Fibroblast of lung (primary cell): ENCODE results near the gene KATNAL2. TPM values are rescaled to one million over a fixed set of nuclear protein-coding genes. Genes with fewer than 3 reads are reported as not detected.

Experiments
- DNase-seq, 2 donors: peaks; one replicate each; pipeline versions ENCODE4 v3.0.0 to v3.0.0-alpha.2; 2010; ENCODE audit warnings: low read depth in 2 of 2
- H2AFZ ChIP-seq: 2 replicates; pipeline ENCODE4 v1.5.1; 2012; ENCODE audit warnings: low read length, control low read depth, inconsistent platforms
- H3K27ac ChIP-seq: 2 replicates; pipeline ENCODE4 v1.5.1; 2011; ENCODE audit warnings: low read length, control low read depth; ENCODE audit not compliant: insufficient read depth
- H3K27me3 ChIP-seq: 2 replicates; pipeline ENCODE4 v1.5.1; 2011; ENCODE audit warnings: mild to moderate bottlenecking, low read length; ENCODE audit not compliant: control insufficient read depth, insufficient read depth
- H3K36me3 ChIP-seq: 2 replicates; pipeline ENCODE4 v1.5.1; 2011; ENCODE audit warnings: low read length; ENCODE audit not compliant: control insufficient read depth, insufficient read depth
- H3K4me1 ChIP-seq: 2 replicates; pipeline ENCODE4 v1.5.1; 2011; ENCODE audit warnings: low read length; ENCODE audit not compliant: control insufficient read depth, insufficient read depth; ENCODE audit errors: extremely low read depth
- H3K4me2 ChIP-seq: 2 replicates; pipeline ENCODE4 v1.5.1; 2011; ENCODE audit warnings: low read length, control low read depth; ENCODE audit not compliant: insufficient read depth; ENCODE audit errors: extremely low read depth
- H3K4me3 ChIP-seq, 4 experiments: fragments of 200-600 bp in 1 of 4; sonication (generic) in 1 of 4; replicated peaks in 1 of 4; 2 replicates each; pipeline ENCODE4 v1.5.1; 2011 to 2016; ENCODE audit warnings: low read length in 4 of 4, low read depth in 3 of 4, mild to moderate bottlenecking in 3 of 4, control low read depth in 2 of 4, inconsistent platforms in 1 of 4, mixed read lengths in 1 of 4; ENCODE audit not compliant: insufficient read depth in 1 of 4; ENCODE audit errors: control extremely low read depth in 1 of 4
- H3K79me2 ChIP-seq: 2 replicates; pipeline ENCODE4 v1.5.1; 2012; ENCODE audit warnings: mild to moderate bottlenecking, low read length, inconsistent platforms; ENCODE audit not compliant: control insufficient read depth, insufficient read depth
- H3K9ac ChIP-seq: 2 replicates; pipeline ENCODE4 v1.5.1; 2011; ENCODE audit warnings: mild to moderate bottlenecking, low read length, control low read depth; ENCODE audit not compliant: insufficient read depth
- H3K9me3 ChIP-seq: 2 replicates; pipeline ENCODE4 v1.5.1; 2012; ENCODE audit warnings: low read depth, low read length; ENCODE audit not compliant: control insufficient read depth, insufficient read depth
- H4K20me1 ChIP-seq: 2 replicates; pipeline ENCODE4 v1.5.1; 2011; ENCODE audit warnings: low read length; ENCODE audit not compliant: control insufficient read depth, insufficient read depth; ENCODE audit errors: extremely low read depth
- EZH2 ChIP-seq: IDR thresholded peaks from 2 replicates; pipeline ENCODE4 v1.5.1; 2012; ENCODE audit warnings: low read length, control low read depth, mild to moderate bottlenecking; ENCODE audit errors: missing control alignments
- polyA plus RNA-seq, 2 donors: library from polyadenylated mRNA; depleted of rRNA in 1 of 2; stranded (reverse) in 1 of 2; unstranded in 1 of 2; fragments of >200 nt; gene quantifications; 2 replicates each; pipeline ENCODE4 v1.2.1, GENCODE V29; 2011 to 2012; ENCODE audit warnings: missing spikeins in 1 of 2
- total RNA-seq: library from RNA; depleted of rRNA; stranded (reverse); fragments of >200 nt; gene quantifications from 2 replicates; pipeline ENCODE4 v1.2.1, GENCODE V29; 2014
- TF ChIP-seq, protein P1 (sequence below), 2 donors: IDR thresholded peaks in 1 of 2; conservative IDR thresholded peaks in 1 of 2; 1 replicate in 1 of 2; 2 replicates in 1 of 2; pipeline ENCODE4 v1.5.1; 2011 to 2012; ENCODE audit warnings: low read length in 2 of 2, control low read depth in 1 of 2, inconsistent platforms in 1 of 2, low read depth in 1 of 2, mild to moderate bottlenecking in 1 of 2

The KATNAL2 gene
- total and polyA plus RNA-seq, 2 donors (not counting 1 experiment from before 2014, with no cell fraction given): 1.8 to 3.8 TPM

DNA sequence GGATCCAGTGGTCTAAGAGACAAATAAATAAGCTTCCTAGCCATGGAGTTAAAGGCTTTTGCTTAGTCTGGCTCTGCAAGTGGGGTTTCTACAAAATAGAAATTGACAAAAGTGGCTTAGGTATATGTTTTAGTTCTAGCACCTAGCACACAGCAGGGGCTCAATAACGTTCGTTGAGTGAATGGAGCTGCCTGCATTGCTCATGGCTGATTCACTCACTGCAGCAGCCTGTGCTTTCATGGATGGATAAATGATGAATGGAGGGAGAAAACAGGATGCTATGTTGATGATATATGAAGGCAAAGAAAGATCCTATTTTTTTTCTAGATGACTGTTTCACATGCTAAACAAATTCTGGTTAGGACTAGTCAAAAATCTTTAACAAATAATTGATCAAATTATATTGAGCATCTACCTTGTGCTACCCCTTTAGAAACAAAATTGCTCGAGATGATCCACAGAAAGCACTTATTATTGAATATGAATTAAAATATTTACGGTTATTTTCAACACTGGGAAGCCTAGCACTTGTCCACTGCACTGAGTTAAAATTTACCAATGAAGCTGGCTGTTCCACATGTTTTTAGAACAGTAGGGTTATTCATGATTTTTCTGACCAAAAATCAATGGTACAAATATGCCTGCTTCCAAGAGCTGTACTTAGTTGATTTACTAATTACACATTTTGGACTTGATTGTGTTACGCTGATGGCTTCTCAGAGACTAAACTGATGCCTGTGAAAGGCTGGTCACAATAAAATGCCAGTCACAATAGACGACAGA, 193.3 kb downstream of the KATNAL2 start:
- no peak overlapping the region for H2AFZ ChIP-seq
- H3K9ac ChIP-seq: no peak overlapping the region
- peak in 1 of 2 donors; percentile 33 for DNase-seq
- no peak overlapping the region for H3K4me2 ChIP-seq
- H3K9me3 ChIP-seq: no peaks in the 10 kb centered on the region
- H3K4me1 ChIP-seq: no peaks in the 10 kb centered on the region
- no peak overlapping the region for H3K4me3 ChIP-seq
- H3K27me3 ChIP-seq: no peaks in the 10 kb centered on the region
- H4K20me1 ChIP-seq: no peaks in the 10 kb centered on the region
- no peak for TF ChIP-seq EZH2
- TF ChIP-seq, protein P1, sequence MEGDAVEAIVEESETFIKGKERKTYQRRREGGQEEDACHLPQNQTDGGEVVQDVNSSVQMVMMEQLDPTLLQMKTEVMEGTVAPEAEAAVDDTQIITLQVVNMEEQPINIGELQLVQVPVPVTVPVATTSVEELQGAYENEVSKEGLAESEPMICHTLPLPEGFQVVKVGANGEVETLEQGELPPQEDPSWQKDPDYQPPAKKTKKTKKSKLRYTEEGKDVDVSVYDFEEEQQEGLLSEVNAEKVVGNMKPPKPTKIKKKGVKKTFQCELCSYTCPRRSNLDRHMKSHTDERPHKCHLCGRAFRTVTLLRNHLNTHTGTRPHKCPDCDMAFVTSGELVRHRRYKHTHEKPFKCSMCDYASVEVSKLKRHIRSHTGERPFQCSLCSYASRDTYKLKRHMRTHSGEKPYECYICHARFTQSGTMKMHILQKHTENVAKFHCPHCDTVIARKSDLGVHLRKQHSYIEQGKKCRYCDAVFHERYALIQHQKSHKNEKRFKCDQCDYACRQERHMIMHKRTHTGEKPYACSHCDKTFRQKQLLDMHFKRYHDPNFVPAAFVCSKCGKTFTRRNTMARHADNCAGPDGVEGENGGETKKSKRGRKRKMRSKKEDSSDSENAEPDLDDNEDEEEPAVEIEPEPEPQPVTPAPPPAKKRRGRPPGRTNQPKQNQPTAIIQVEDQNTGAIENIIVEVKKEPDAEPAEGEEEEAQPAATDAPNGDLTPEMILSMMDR (conservative IDR thresholded peaks at IDR 0.05 in 1 of 2, IDR thresholded peaks at IDR 0.05 in 1 of 2; ENCODE audit: low read depth in 1 of 2, low read length in 2 of 2): no peak
- H3K36me3 ChIP-seq: peaks cover 7% of the 10 kb centered on the region
- H3K79me2 ChIP-seq: no peaks in the 10 kb centered on the region
- no peak overlapping the region for H3K27ac ChIP-seq

DNA sequence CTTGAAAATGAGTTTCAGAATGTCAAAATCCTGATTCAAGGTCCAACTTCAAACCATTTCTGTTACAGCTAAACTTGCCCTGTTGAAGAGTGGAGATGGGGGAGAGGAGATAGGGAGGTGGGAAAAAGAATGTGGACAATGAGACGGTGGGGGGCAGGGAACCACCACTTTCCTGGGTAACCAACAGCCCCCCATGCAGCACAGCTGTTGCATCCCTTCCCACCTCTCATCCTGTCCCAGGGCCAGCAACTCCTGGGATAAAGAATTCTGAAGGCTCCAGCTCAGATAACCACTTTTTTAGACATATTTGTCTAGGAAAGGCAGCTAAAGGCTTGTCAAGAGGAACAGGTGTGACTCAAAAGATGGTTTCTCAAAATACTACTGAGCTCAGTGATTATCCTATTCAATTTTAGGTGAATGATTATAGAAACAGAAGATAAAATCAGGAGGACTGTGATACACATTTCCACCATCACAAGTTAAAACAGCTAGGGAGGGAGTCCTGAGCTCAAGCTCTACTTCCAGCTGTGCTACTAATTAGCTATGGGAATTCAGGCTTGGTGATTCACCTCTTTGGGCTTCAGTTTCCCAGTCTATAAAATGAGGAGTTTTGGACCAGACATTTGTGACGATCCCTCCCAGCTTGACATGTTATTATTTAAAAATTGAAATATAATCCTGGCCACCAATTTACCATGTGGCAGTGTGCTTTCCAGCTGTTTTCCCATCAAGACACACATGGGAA, 196.6 kb downstream of the KATNAL2 start:
- peak in 1 of 2 donors; percentile 32 for DNase-seq
- Histone ChIP-seq H3K36me3 (peaks cover 7% of the 10 kb centered on the region), H3K79me2 (no peaks in the 10 kb centered on the region), H3K4me2 (no peak overlapping the region), H4K20me1 (no peaks in the 10 kb centered on the region), H3K27ac (no peak overlapping the region), H3K4me3 (no peak overlapping the region), H3K27me3 (no peaks in the 10 kb centered on the region), H3K9ac (no peak overlapping the region), H3K9me3 (no peaks in the 10 kb centered on the region), H2AFZ (no peak overlapping the region), H3K4me1 (no peaks in the 10 kb centered on the region)
- no peak for TF ChIP-seq EZH2
- TF ChIP-seq, protein P1 (conservative IDR thresholded peaks at IDR 0.05 in 1 of 2, IDR thresholded peaks at IDR 0.05 in 1 of 2; ENCODE audit: low read depth in 1 of 2, low read length in 2 of 2): no peak

DNA sequence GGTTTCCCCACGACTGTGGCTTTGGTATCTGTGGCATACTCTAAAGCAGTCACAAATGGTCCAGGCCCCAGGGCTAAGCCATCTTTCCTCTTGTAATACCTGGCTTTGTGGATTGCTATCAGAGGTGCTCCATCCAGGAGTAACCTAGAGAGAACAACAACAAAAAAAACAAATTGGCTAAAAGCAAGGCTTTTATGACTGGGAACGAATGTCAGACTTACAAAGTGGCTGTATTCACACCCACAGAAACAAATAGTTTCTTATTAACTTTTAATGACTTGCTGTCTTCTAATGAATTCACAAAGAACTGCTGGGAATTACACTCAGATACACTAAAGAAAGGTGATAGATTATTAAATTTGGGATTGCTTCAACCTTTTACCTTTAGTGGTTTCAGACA, 197.8 kb downstream of the KATNAL2 start:
- no peaks in the 10 kb centered on the region for H3K79me2 ChIP-seq
- H3K27ac ChIP-seq: no peak overlapping the region
- peaks cover 7% of the 10 kb centered on the region for H3K36me3 ChIP-seq
- no peaks in the 10 kb centered on the region for H4K20me1 ChIP-seq
- no peak for TF ChIP-seq EZH2
- TF ChIP-seq, protein P1 (conservative IDR thresholded peaks at IDR 0.05 in 1 of 2, IDR thresholded peaks at IDR 0.05 in 1 of 2; ENCODE audit: low read depth in 1 of 2, low read length in 2 of 2): no peak
- H3K4me2 ChIP-seq: no peak overlapping the region
- H3K27me3 ChIP-seq: no peaks in the 10 kb centered on the region
- no peak for DNase-seq
- no peaks in the 10 kb centered on the region for H3K4me1 ChIP-seq
- no peak overlapping the region for H3K4me3 ChIP-seq
- H2AFZ ChIP-seq: no peak overlapping the region
- H3K9ac ChIP-seq: no peak overlapping the region
- H3K9me3 ChIP-seq: no peaks in the 10 kb centered on the region
